Gastrocnemius medialis (tissue), 4 donors: ENCODE results near the gene GRIA3. TPM values are rescaled to one million over a fixed set of nuclear protein-coding genes. Genes with fewer than 3 reads are reported as not detected.

Experiments used
- ATAC-seq, 2 donors: fragments of 150-250 bp; one replicate each; pipeline ENCODE4 v1.9.1; 2016
- DNase-seq, 2 donors: peaks; one replicate each; pipeline ENCODE4 v3.0.0-alpha.2; 2019
- H3K27ac ChIP-seq, 4 donors: fragments of 200-600 bp; sonication (generic); 1 replicate in 1 of 4; 2 replicates in 3 of 4; pipeline ENCODE4 v1.5.1; 2016 to 2018; ENCODE audit warnings: mild to moderate bottlenecking in 2 of 4, moderate library complexity in 1 of 4
- H3K27me3 ChIP-seq, 3 donors: fragments of 200-600 bp; sonication (generic) in 2 of 3; 1 replicate in 1 of 3; 2 replicates in 2 of 3; pipeline versions ENCODE4 v1.5.1 to v1.6.0; 2016 to 2019; ENCODE audit warnings: mild to moderate bottlenecking in 1 of 3, moderate library complexity in 1 of 3
- H3K36me3 ChIP-seq, 2 donors: fragments of 200-600 bp; sonication (generic) in 1 of 2; one replicate each; pipeline ENCODE4 v1.5.1; 2017 to 2018
- H3K4me1 ChIP-seq, 2 donors: fragments of 200-600 bp; sonication (generic) in 1 of 2; one replicate each; pipeline ENCODE4 v1.5.1; 2016 to 2017; ENCODE audit warnings: mild to moderate bottlenecking in 2 of 2
- H3K4me3 ChIP-seq, 4 donors: fragments of 200-600 bp; sonication (generic) in 3 of 4; 1 replicate in 1 of 4; 2 replicates in 3 of 4; pipeline ENCODE4 v1.5.1; 2016 to 2019; ENCODE audit warnings: mild to moderate bottlenecking in 2 of 4
- H3K9me3 ChIP-seq, 3 donors: fragments of 200-600 bp; sonication (generic) in 2 of 3; 1 replicate in 1 of 3; 2 replicates in 2 of 3; pipeline ENCODE4 v1.5.1; 2016 to 2019
- CTCF ChIP-seq, 5 experiments: fragments of 450-650 bp in 3 of 5; fragments of 200-600 bp in 2 of 5; sonication (generic) in 2 of 5; IDR thresholded peaks in 4 of 5; conservative IDR thresholded peaks in 1 of 5; 1 replicate in 4 of 5; 2 replicates in 1 of 5; pipeline ENCODE4 v1.5.1; 2016 to 2019; ENCODE audit warnings: antibody characterized with exemption in 5 of 5, mild to moderate bottlenecking in 3 of 5, moderate library complexity in 3 of 5
- POLR2A ChIP-seq, 2 donors: fragments of 450-650 bp; IDR thresholded peaks; one replicate each; pipeline ENCODE4 v1.6.1; 2017; ENCODE audit warnings: antibody characterized with exemption in 2 of 2, mild to moderate bottlenecking in 2 of 2, moderate library complexity in 2 of 2
- in situ Hi-C, 4 donors: fragments of 200-750 bp; cut with MboI; loops; one replicate each; pipeline versions ENCODE4 v1.15.0 to v1.8.0; 2017; ENCODE audit warnings: low sequenced_read_pairs in 4 of 4
- intact Hi-C: fragments of 100-400 bp; cut with DNase I; formaldehyde crosslinking; loops from one replicate; pipeline ENCODE4 v1.15.1; 2023; ENCODE audit warnings: low total_unique reads
- total RNA-seq, 4 donors: library from RNA; depleted of rRNA; stranded (reverse); fragments of >200 nt; gene quantifications; one replicate each; pipeline versions ENCODE4 v1.1.0 to v1.2.3, GENCODE V29; 2016

GRIA3 gene
- total RNA-seq, 4 donors from 2014 or later, result 0.05 to 0.24 (median 0.09) TPM; not detected in 1

GRCh38 chrX:123185721-123186120, 1.6 kb downstream of the GRIA3 start:
- TF ChIP-seq POLR2A (IDR thresholded peaks at IDR 0.05), result no peak
- no peak for TF ChIP-seq CTCF (IDR thresholded peaks at IDR 0.05 in 4 of 5, conservative IDR thresholded peaks at IDR 0.05 in 1 of 5)
- H3K9me3 ChIP-seq, result no peaks in the 10 kb centered on the region
- H3K27ac ChIP-seq, result no peak overlapping the region
- H3K36me3 ChIP-seq, result no peaks in the 10 kb centered on the region
- intact Hi-C loops, result no loop called here
- ATAC-seq (no peak), DNase-seq (no peak)
- in situ Hi-C loops, result no loop called here
- H3K4me1 ChIP-seq, result no peaks in the 10 kb centered on the region
- H3K4me3 ChIP-seq, result no peak overlapping the region
- H3K27me3 ChIP-seq, result peaks cover 0 to 10% (median 4%) of the 10 kb centered on the region in 3 donors

- no peak for DNase-seq
Observed at GRCh38 chrX:123186801-123187200, 2.7 kb downstream of the GRIA3 start.

GRCh38 chrX:123188081-123188480, 4.0 kb downstream of the GRIA3 start:
- no peaks in the 10 kb centered on the region for H3K36me3 ChIP-seq
- H3K4me3 ChIP-seq, result no peak overlapping the region
- intact Hi-C loops, result no loop called here
- H3K27me3 ChIP-seq, result peaks cover 0 to 10% (median 4%) of the 10 kb centered on the region in 3 donors
- H3K4me1 ChIP-seq, result no peaks in the 10 kb centered on the region
- no peak overlapping the region for H3K27ac ChIP-seq
- TF ChIP-seq CTCF (IDR thresholded peaks at IDR 0.05 in 4 of 5, conservative IDR thresholded peaks at IDR 0.05 in 1 of 5), result no peak
- no peak for TF ChIP-seq POLR2A (IDR thresholded peaks at IDR 0.05)
- no peaks in the 10 kb centered on the region for H3K9me3 ChIP-seq
- DNase-seq, result no peak
- peak in 1 of 2 donors; percentile 56 for ATAC-seq
- in situ Hi-C loops, result no loop called here

More at GRCh38 chrX:123186801-123187200, 2.7 kb downstream of the GRIA3 start:
- in situ Hi-C loops, result no loop called here
- H3K4me1 ChIP-seq, result no peaks in the 10 kb centered on the region
- H3K27me3 ChIP-seq, result peaks cover 0 to 10% (median 4%) of the 10 kb centered on the region in 3 donors
- intact Hi-C loops, result no loop called here
- no peak overlapping the region for H3K27ac ChIP-seq
- H3K36me3 ChIP-seq, result no peaks in the 10 kb centered on the region
- TF ChIP-seq CTCF (IDR thresholded peaks at IDR 0.05 in 4 of 5, conservative IDR thresholded peaks at IDR 0.05 in 1 of 5) (no peak), POLR2A (IDR thresholded peaks at IDR 0.05) (no peak)
- H3K4me3 ChIP-seq, result no peak overlapping the region
- H3K9me3 ChIP-seq, result no peaks in the 10 kb centered on the region
- no peak for ATAC-seq

GRCh38 chrX:123189338-123189737, 5.3 kb downstream of the GRIA3 start:
- Histone ChIP-seq H3K4me1 (no peaks in the 10 kb centered on the region), H3K4me3 (no peak overlapping the region), H3K27me3 (peaks cover 0 to 5% (median 4%) of the 10 kb centered on the region in 3 donors), H3K9me3 (no peaks in the 10 kb centered on the region), H3K27ac (no peak overlapping the region), H3K36me3 (no peaks in the 10 kb centered on the region)
- in situ Hi-C loops, result no loop called here
- ATAC-seq (no peak), DNase-seq (no peak)
- TF ChIP-seq POLR2A (IDR thresholded peaks at IDR 0.05), result no peak
- no peak for TF ChIP-seq CTCF (IDR thresholded peaks at IDR 0.05 in 4 of 5, conservative IDR thresholded peaks at IDR 0.05 in 1 of 5)
- intact Hi-C loops, result no loop called here

- intact Hi-C loops, result no loop called here
Observed at GRCh38 chrX:123190096-123190495, 6.0 kb downstream of the GRIA3 start.

More at GRCh38 chrX:123190096-123190495, 6.0 kb downstream of the GRIA3 start:
- TF ChIP-seq POLR2A (IDR thresholded peaks at IDR 0.05) (no peak), CTCF (IDR thresholded peaks at IDR 0.05 in 4 of 5, conservative IDR thresholded peaks at IDR 0.05 in 1 of 5) (no peak)
- H3K9me3 ChIP-seq, result no peaks in the 10 kb centered on the region
- no peak overlapping the region for H3K27ac ChIP-seq
- no peak for ATAC-seq
- no peaks in the 10 kb centered on the region for H3K4me1 ChIP-seq
- in situ Hi-C loops, result no loop called here
- peaks cover 0 to 2% (median under 1%) of the 10 kb centered on the region in 3 donors for H3K27me3 ChIP-seq
- no peaks in the 10 kb centered on the region for H3K36me3 ChIP-seq
- H3K4me3 ChIP-seq, result no peak overlapping the region
- no peak for DNase-seq
